Measurements from ENCODE around the gene WNT3.

DNA sequence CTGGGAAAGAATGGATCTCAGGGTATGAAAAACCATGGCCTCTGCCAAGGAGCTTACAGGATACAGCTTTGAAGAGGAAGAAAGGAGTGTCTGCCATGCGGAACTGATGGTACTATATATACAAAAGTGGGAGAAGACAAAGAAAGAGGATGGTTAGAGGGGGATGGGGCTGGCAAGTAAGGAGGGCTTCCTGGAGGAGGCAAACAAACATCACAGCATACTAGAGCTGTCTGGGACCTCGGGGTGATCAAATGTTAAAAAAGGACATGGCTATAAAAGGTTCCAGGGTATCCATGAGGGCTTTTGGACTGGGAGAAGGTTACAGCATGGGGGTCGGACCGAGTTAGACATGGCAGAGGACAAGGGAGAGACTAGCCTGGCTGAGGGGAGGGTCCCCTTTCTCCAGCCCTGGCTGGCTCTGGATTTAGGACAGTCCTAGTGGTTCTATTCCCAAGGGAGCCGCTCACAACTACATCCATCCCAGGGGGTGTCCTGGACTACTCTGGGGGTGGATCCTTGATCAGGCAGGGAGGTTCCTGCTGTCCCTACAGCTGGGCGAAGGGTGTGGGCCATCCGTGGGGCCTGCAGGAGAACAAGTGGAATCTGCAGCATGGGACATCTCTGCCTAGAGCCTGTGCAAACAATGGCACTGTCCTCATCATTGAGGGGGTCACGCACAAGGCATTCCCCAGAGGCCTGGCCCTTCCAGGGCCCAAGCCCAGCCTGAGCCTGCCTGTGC is 45.1 kb upstream of the WNT3 start:
- TF ChIP-seq, protein P1, sequence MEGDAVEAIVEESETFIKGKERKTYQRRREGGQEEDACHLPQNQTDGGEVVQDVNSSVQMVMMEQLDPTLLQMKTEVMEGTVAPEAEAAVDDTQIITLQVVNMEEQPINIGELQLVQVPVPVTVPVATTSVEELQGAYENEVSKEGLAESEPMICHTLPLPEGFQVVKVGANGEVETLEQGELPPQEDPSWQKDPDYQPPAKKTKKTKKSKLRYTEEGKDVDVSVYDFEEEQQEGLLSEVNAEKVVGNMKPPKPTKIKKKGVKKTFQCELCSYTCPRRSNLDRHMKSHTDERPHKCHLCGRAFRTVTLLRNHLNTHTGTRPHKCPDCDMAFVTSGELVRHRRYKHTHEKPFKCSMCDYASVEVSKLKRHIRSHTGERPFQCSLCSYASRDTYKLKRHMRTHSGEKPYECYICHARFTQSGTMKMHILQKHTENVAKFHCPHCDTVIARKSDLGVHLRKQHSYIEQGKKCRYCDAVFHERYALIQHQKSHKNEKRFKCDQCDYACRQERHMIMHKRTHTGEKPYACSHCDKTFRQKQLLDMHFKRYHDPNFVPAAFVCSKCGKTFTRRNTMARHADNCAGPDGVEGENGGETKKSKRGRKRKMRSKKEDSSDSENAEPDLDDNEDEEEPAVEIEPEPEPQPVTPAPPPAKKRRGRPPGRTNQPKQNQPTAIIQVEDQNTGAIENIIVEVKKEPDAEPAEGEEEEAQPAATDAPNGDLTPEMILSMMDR (IDR thresholded peaks at IDR 0.05), result no peak
- no peak for TF ChIP-seq POLR2A (IDR thresholded peaks at IDR 0.05)

All from lower leg skin (tissue), 3 donors.